ENCODE data around the gene HCAR1.

Gene HCAR1

DNA sequence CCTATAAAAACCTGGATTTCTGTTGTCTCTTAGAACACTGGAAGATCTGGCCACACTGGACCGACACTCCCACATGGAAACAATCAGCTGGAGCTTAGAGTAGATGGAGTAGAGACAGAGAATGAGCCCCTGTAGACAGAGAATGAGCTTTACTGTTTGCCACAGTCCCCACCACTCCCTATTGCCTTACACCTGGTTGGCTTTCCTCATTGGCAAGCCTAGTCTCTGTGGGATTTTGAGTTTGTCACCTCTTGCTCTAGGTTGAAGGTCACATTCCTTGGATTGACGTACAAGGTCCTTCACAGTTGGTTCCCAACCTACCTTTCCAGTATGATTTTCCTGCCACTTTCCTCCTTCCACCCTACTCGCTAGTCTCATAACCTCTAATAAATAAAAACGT lies 2.0 kb upstream of the HCAR1 start:
- Histone ChIP-seq H3K4me3 (replicated peaks; ENCODE audit: insufficient read depth, low read length) (no peak overlapping the region), H3K27me3 (ENCODE audit: insufficient read depth, poor library complexity, severe bottlenecking) (peaks cover 7% of the 10 kb centered on the region), H3K27ac (replicated peaks) (no peak overlapping the region)
- DNase-seq (ENCODE audit: low read depth in 1 of 2, low spot score in 1 of 2) = no peak
- no peak for TF ChIP-seq SPI1 (IDR thresholded peaks at IDR 0.05; ENCODE audit: borderline replicate concordance, low read depth)
- no peak for TF ChIP-seq REST (IDR thresholded peaks at IDR 0.05; ENCODE audit: insufficient replicate concordance, low read depth)
- TF ChIP-seq, protein P1, sequence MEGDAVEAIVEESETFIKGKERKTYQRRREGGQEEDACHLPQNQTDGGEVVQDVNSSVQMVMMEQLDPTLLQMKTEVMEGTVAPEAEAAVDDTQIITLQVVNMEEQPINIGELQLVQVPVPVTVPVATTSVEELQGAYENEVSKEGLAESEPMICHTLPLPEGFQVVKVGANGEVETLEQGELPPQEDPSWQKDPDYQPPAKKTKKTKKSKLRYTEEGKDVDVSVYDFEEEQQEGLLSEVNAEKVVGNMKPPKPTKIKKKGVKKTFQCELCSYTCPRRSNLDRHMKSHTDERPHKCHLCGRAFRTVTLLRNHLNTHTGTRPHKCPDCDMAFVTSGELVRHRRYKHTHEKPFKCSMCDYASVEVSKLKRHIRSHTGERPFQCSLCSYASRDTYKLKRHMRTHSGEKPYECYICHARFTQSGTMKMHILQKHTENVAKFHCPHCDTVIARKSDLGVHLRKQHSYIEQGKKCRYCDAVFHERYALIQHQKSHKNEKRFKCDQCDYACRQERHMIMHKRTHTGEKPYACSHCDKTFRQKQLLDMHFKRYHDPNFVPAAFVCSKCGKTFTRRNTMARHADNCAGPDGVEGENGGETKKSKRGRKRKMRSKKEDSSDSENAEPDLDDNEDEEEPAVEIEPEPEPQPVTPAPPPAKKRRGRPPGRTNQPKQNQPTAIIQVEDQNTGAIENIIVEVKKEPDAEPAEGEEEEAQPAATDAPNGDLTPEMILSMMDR (IDR thresholded peaks at IDR 0.05; ENCODE audit: insufficient read depth, low read length) = no peak
- no peak for TF ChIP-seq GABPA (IDR thresholded peaks at IDR 0.05; ENCODE audit: low read depth)
- no peak for TF ChIP-seq POLR2AphosphoS5 (IDR thresholded peaks at IDR 0.05; ENCODE audit: low read depth)

GRCh38 chr12:122732170-122732569 lies 1.5 kb upstream of the HCAR1 start:
- peaks cover 7% of the 10 kb centered on the region for H3K27me3 ChIP-seq (ENCODE audit: insufficient read depth, poor library complexity, severe bottlenecking)
- no peak for DNase-seq (ENCODE audit: low read depth in 1 of 2, low spot score in 1 of 2)
- no peak overlapping the region for H3K27ac ChIP-seq (replicated peaks)
- no peak for TF ChIP-seq SPI1 (IDR thresholded peaks at IDR 0.05; ENCODE audit: borderline replicate concordance, low read depth)
- TF ChIP-seq POLR2AphosphoS5 (IDR thresholded peaks at IDR 0.05; ENCODE audit: low read depth) = no peak
- TF ChIP-seq, protein P1 (IDR thresholded peaks at IDR 0.05; ENCODE audit: insufficient read depth, low read length) = no peak
- no peak for TF ChIP-seq REST (IDR thresholded peaks at IDR 0.05; ENCODE audit: insufficient replicate concordance, low read depth)
- TF ChIP-seq GABPA (IDR thresholded peaks at IDR 0.05; ENCODE audit: low read depth) = no peak
- no peak overlapping the region for H3K4me3 ChIP-seq (replicated peaks; ENCODE audit: insufficient read depth, low read length)

DNA sequence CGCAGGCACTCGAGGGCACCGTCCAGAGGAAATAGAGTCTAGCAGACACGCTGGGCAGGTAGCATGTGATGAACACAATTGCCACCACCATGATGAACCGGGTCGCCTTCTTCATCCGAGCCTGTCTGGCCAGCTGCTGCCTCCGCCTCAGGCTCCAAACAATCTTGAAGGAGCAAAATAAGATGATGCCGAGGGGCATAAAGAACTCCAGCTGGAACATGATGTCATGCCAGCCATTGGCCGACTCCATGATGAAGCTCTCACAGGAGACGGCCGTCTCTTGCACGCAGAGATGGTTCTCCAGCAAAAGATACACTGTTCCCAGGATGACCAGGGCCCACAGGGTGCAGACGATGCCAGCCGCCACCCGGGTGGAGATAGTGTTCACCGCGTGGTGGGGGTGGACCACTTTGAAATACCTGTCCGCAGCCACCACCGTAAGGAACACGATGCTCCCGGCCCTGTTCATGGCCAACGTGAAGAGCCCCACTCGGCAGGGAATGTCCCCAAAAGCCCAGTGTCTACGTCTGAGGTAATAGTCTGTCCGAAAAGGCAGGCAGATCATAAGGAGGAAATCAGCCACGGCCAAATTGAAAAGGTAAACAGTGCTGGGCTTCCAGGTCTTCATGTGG lies 945 bp downstream of the HCAR1 start:
- DNase-seq (ENCODE audit: low read depth in 1 of 2, low spot score in 1 of 2) = no peak
- Histone ChIP-seq H3K27ac (replicated peaks) (no peak overlapping the region), H3K4me3 (replicated peaks; ENCODE audit: insufficient read depth, low read length) (no peak overlapping the region), H3K27me3 (ENCODE audit: insufficient read depth, poor library complexity, severe bottlenecking) (peaks cover 7% of the 10 kb centered on the region)
- TF ChIP-seq, protein P1 (IDR thresholded peaks at IDR 0.05; ENCODE audit: insufficient read depth, low read length) = no peak
- no peak for TF ChIP-seq REST (IDR thresholded peaks at IDR 0.05; ENCODE audit: insufficient replicate concordance, low read depth)
- no peak for TF ChIP-seq GABPA (IDR thresholded peaks at IDR 0.05; ENCODE audit: low read depth)
- no peak for TF ChIP-seq SPI1 (IDR thresholded peaks at IDR 0.05; ENCODE audit: borderline replicate concordance, low read depth)
- TF ChIP-seq POLR2AphosphoS5 (IDR thresholded peaks at IDR 0.05; ENCODE audit: low read depth) = no peak

Data from HL-60 (cell line).